Endothelial cell of umbilical vein (primary cell): ENCODE results near the gene ZMAT3.

Experiments
- CTCF ChIP-seq, 2 donors: IDR thresholded peaks; 1 replicate in 1 of 2; 2 replicates in 1 of 2; pipeline ENCODE4 v1.5.1; 2011; ENCODE audit warnings: low read length in 2 of 2, mild to moderate bottlenecking in 2 of 2, moderate library complexity in 2 of 2, control low read depth in 1 of 2, inconsistent platforms in 1 of 2, low read depth in 1 of 2; ENCODE audit not compliant: insufficient read depth in 1 of 2; ENCODE audit errors: extremely low read depth in 1 of 2
- GATA2 ChIP-seq: IDR thresholded peaks from 2 replicates; pipeline ENCODE4 v1.7.0; 2011; ENCODE audit warnings: low read depth, mild to moderate bottlenecking, moderate library complexity, mixed read lengths, low read length; ENCODE audit not compliant: insufficient read length, insufficient read depth
- POLR2A ChIP-seq: IDR thresholded peaks from 2 replicates; pipeline ENCODE4 v1.6.1; 2012; ENCODE audit warnings: low read depth, mild to moderate bottlenecking, control low read depth, low read length
- POLR2AphosphoS5 ChIP-seq: IDR thresholded peaks from 2 replicates; pipeline ENCODE4 v1.6.1; 2012; ENCODE audit warnings: low read depth, mild to moderate bottlenecking, control low read depth, low read length, moderate library complexity; ENCODE audit not compliant: insufficient read depth
- TF ChIP-seq, protein P1 (sequence below): IDR thresholded peaks from 2 replicates; pipeline ENCODE4 v1.6.1; 2011; ENCODE audit not compliant: insufficient read depth, insufficient read length

DNA sequence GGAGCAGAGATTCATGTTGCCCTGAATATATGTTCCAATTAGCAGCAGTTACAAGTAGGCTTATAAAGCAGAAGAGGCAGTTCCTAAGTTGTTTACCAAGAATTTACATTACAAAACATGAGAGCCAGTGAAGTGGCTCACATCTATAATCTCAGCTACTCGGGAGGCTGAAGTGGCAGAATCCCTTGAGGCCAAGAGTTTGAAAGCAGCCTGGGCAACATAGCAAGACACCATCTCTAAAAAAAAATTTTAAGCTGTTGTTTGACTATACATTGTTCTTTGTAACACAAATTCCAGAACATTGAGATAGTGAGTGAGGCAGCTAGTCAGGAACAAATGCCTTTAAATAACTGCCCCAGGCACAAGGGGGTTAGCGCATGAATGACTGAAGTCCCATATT is 10.3 kb upstream of the ZMAT3 start:
- TF ChIP-seq POLR2A, result no peak
- TF ChIP-seq, protein P1, sequence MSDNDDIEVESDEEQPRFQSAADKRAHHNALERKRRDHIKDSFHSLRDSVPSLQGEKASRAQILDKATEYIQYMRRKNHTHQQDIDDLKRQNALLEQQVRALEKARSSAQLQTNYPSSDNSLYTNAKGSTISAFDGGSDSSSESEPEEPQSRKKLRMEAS, result no peak
- no peak for TF ChIP-seq CTCF (IDR thresholded peaks at IDR 0.05; ENCODE audit: extremely low read depth in 1 of 2, insufficient read depth in 1 of 2, low read depth in 1 of 2, low read length in 2 of 2)
- TF ChIP-seq GATA2, result no peak
- TF ChIP-seq POLR2AphosphoS5, result no peak
